Measurements from ENCODE around the gene NIPBL. TPM values are rescaled to one million over a fixed set of nuclear protein-coding genes. Genes with fewer than 3 reads are reported as not detected.

The NIPBL gene
- polyA plus RNA-seq, 1 of the 3 experiments (the other 2 are of a cell fraction) = 5.2 TPM

GRCh38 chr5:37054391-37054790, 177.8 kb downstream of the NIPBL start:
- no peaks in the 10 kb centered on the region for H3K27me3 ChIP-seq (ENCODE audit: insufficient read depth)
- ChIA-PET POLR2A (no interaction called here), CTCF (no interaction called here)
- H3K36me3 ChIP-seq (replicated peaks in 1 of 2; ENCODE audit: control insufficient read depth in 1 of 2, insufficient read depth in 2 of 2, low read length in 1 of 2) = peaks cover 60 to 69% of the 10 kb centered on the region in 2 experiments
- WGBS (ENCODE audit: low lambda C conversion rate) = 59% methylated on average over 2 of the region's 2 CpGs
- H3K4me3 ChIP-seq (ENCODE audit: low read depth in 2 of 2, low read length in 1 of 2) = no peak overlapping the region
- no peaks in the 10 kb centered on the region for H4K20me1 ChIP-seq (ENCODE audit: insufficient read depth)
- no peaks in the 10 kb centered on the region for H3K9me2 ChIP-seq
- no peaks in the 10 kb centered on the region for H3K9me3 ChIP-seq
- DNase-seq = peak; percentile 24
- H3K9ac ChIP-seq = no peak overlapping the region
- peaks cover 21% of the 10 kb centered on the region for H3F3A ChIP-seq (replicated peaks; ENCODE audit: insufficient read depth)
- no peak overlapping the region for H2AFZ ChIP-seq (ENCODE audit: low read depth)
- H3K79me2 ChIP-seq (ENCODE audit: insufficient read depth) = no peaks in the 10 kb centered on the region
- H3K4me1 ChIP-seq (ENCODE audit: control insufficient read depth in 1 of 2, insufficient read depth in 2 of 2, low read depth in 1 of 2, low read length in 1 of 2) = no peaks in the 10 kb centered on the region
- H3K4me2 ChIP-seq = no peak overlapping the region
- no peak overlapping the region for H3K27ac ChIP-seq (ENCODE audit: low read depth in 2 of 2, low read length in 1 of 2)
- TF ChIP-seq FOXM1 (IDR thresholded peaks at IDR 0.05; ENCODE audit: low read depth) (no peak), RXRA (IDR thresholded peaks at IDR 0.05; ENCODE audit: borderline replicate concordance, low read depth) (no peak), ZBTB33 (IDR thresholded peaks at IDR 0.05; ENCODE audit: borderline replicate concordance, low read depth) (no peak), EZH2phosphoT487 (IDR thresholded peaks at IDR 0.05; ENCODE audit: borderline replicate concordance, low read depth) (no peak), USF1 (IDR thresholded peaks at IDR 0.05; ENCODE audit: borderline replicate concordance, low read depth) (no peak), TEAD4 (IDR thresholded peaks at IDR 0.05; ENCODE audit: borderline replicate concordance, insufficient read depth) (no peak), GATA2 (CRISPR knock-in tag; IDR thresholded peaks at IDR 0.05) (peak; percentile 70), CTCF (IDR thresholded peaks at IDR 0.05) (no peak), RFX5 (IDR thresholded peaks at IDR 0.05; ENCODE audit: low read length) (no peak), TAF1 (IDR thresholded peaks at IDR 0.05; ENCODE audit: borderline replicate concordance, low read depth, low read length) (no peak), FOXJ3 (CRISPR knock-in tag; IDR thresholded peaks at IDR 0.05) (no peak), USF2 (IDR thresholded peaks at IDR 0.05; ENCODE audit: borderline replicate concordance, low read depth, low read length) (no peak), IRF3 (IDR thresholded peaks at IDR 0.05; ENCODE audit: low read depth, low read length) (no peak), RCOR1 (IDR thresholded peaks at IDR 0.05; ENCODE audit: low read length) (peak; percentile 83), REST (IDR thresholded peaks at IDR 0.05; ENCODE audit: low read depth, low read length) (no peak), PBX3 (IDR thresholded peaks at IDR 0.05) (no peak), TCF12 (IDR thresholded peaks at IDR 0.05) (peak; percentile 23; the same call in 1 of the 2 replicates), EP300 (IDR thresholded peaks at IDR 0.05; ENCODE audit: borderline replicate concordance in 1 of 2, low read depth in 1 of 2, low read length in 1 of 2) (peak in 1 of 2 experiments; percentile 51; a peak in 2 of 4 replicates), NFIC (IDR thresholded peaks at IDR 0.05; ENCODE audit: borderline replicate concordance) (no peak), MXI1 (IDR thresholded peaks at IDR 0.05; ENCODE audit: low read depth, low read length) (no peak), RAD21 (IDR thresholded peaks at IDR 0.05; ENCODE audit: low read length) (no peak), MAX (IDR thresholded peaks at IDR 0.05; ENCODE audit: low read depth) (no peak)

Measured in SK-N-SH (cell line).